HG02571 (cell line): Measurements from ENCODE around the gene DEDD2.

Source experiments
- ATAC-seq: cut with Tn5 transposase; IDR thresholded peaks from one replicate; pipeline ENCODE4 v1.9.1; 2021; ENCODE audit warnings: mild to moderate bottlenecking, moderate library complexity; ENCODE audit not compliant: unreplicated experiment

The DEDD2 gene

GRCh38 chr19:42173695-42174094, 43.8 kb downstream of the DEDD2 start:
- no peak for ATAC-seq

- ATAC-seq = no peak
Observed at GRCh38 chr19:42172261-42172660, 45.2 kb downstream of the DEDD2 start.

GRCh38 chr19:42170715-42171114, 46.8 kb downstream of the DEDD2 start:
- ATAC-seq = no peak

GRCh38 chr19:42169486-42170413, 47.7 kb downstream of the DEDD2 start:
- no peak for ATAC-seq

- ATAC-seq = no peak
Observed at GRCh38 chr19:42168206-42168605, 49.3 kb downstream of the DEDD2 start.

GRCh38 chr19:42166316-42166715, 51.2 kb downstream of the DEDD2 start:
- no peak for ATAC-seq

GRCh38 chr19:42165146-42165545, 52.3 kb downstream of the DEDD2 start:
- no peak for ATAC-seq

GRCh38 chr19:42161616-42162263, 55.7 kb downstream of the DEDD2 start:
- ATAC-seq = no peak

GRCh38 chr19:42159942-42160341, 57.5 kb downstream of the DEDD2 start:
- no peak for ATAC-seq

GRCh38 chr19:42158926-42159325, 58.6 kb downstream of the DEDD2 start:
- ATAC-seq = no peak

- ATAC-seq = no peak
Observed at GRCh38 chr19:42156571-42156970, 60.9 kb downstream of the DEDD2 start.

GRCh38 chr19:42155796-42156195, 61.7 kb downstream of the DEDD2 start:
- ATAC-seq = no peak

- no peak for ATAC-seq
Observed at GRCh38 chr19:42154471-42155323, 62.8 kb downstream of the DEDD2 start.

- no peak for ATAC-seq
Observed at GRCh38 chr19:42153672-42154433, 63.6 kb downstream of the DEDD2 start.

- ATAC-seq = no peak
Observed at GRCh38 chr19:42152910-42153671, 64.4 kb downstream of the DEDD2 start.

- no peak for ATAC-seq
Observed at GRCh38 chr19:42151782-42152684, 65.4 kb downstream of the DEDD2 start.

GRCh38 chr19:42150911-42151361, 66.5 kb downstream of the DEDD2 start:
- no peak for ATAC-seq

GRCh38 chr19:42150364-42150763, 67.1 kb downstream of the DEDD2 start:
- no peak for ATAC-seq
